Epithelial cell of proximal tubule (primary cell): ENCODE data around the gene ZYG11A. TPM values are rescaled to one million over a fixed set of nuclear protein-coding genes. Genes with fewer than 3 reads are reported as not detected.
"Not testable (repeated sequence)": the region's sequence is repeated elsewhere in the genome, so short reads cannot be mapped to it uniquely, and the experiment has no call there.

Experiments used
- DNase-seq: peaks from one replicate; pipeline ENCODE4 v3.0.0-alpha.2; 2011; ENCODE audit warnings: low read depth
- H3K4me3 ChIP-seq: 2 replicates; pipeline ENCODE4 v1.5.1; 2011; ENCODE audit warnings: low read depth, mild to moderate bottlenecking, low read length
- total RNA-seq: library from RNA; depleted of rRNA; stranded (reverse); fragments of >200 nt; gene quantifications from 2 replicates; pipeline ENCODE4 v1.2.3, GENCODE V29; 2015
- TF ChIP-seq, protein P1 (sequence below): conservative IDR thresholded peaks from 2 replicates; pipeline ENCODE4 v1.5.1; 2012; ENCODE audit warnings: low read depth, mild to moderate bottlenecking, low read length

The ZYG11A gene
- 0.86 and 3.3 TPM in 2 replicates for total RNA-seq

DNA sequence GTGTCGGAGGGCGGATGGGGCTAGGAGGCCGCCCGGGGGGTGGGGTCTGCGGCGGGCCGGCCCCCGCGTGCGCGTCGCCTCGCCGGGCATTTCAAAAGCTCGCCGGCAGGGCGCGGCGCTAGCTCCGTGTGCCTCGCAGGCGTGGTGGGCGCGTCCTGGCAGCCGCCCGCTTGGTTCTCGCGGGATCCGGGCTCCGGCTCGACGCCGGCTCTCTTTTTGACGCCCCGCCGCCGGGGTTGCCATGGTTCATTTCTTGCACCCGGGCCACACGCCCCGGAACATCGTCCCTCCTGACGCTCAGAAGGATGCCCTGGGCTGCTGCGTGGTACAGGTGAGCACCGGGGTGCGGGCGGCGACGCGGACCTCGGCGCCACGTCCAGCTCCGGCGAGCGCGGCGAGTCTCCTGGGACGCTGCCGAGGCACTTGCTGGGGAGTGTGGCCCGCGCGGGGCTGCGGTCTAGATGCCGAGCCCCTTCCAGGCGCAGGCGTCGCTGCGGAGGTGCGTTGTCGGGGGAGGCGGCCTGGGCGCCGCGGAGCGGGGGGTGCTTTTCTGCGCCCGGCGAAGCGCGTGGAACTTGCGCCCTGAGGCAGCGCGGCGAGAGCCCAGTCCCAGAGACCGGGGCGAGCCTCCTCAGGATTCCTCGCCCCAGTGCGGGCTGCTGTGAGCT is at the start of gene ZYG11A:
Gene ZYG11A, plus strand, starts transcription at position 118 of the 668 bp plus-strand sequence. Its CDS starts 124 bp downstream, at position 242.
- peak within 1 kb of the TSS; percentile 88 for H3K4me3 ChIP-seq
- DNase-seq: no peak
- TF ChIP-seq, protein P1, sequence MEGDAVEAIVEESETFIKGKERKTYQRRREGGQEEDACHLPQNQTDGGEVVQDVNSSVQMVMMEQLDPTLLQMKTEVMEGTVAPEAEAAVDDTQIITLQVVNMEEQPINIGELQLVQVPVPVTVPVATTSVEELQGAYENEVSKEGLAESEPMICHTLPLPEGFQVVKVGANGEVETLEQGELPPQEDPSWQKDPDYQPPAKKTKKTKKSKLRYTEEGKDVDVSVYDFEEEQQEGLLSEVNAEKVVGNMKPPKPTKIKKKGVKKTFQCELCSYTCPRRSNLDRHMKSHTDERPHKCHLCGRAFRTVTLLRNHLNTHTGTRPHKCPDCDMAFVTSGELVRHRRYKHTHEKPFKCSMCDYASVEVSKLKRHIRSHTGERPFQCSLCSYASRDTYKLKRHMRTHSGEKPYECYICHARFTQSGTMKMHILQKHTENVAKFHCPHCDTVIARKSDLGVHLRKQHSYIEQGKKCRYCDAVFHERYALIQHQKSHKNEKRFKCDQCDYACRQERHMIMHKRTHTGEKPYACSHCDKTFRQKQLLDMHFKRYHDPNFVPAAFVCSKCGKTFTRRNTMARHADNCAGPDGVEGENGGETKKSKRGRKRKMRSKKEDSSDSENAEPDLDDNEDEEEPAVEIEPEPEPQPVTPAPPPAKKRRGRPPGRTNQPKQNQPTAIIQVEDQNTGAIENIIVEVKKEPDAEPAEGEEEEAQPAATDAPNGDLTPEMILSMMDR: peak; percentile 28

DNA sequence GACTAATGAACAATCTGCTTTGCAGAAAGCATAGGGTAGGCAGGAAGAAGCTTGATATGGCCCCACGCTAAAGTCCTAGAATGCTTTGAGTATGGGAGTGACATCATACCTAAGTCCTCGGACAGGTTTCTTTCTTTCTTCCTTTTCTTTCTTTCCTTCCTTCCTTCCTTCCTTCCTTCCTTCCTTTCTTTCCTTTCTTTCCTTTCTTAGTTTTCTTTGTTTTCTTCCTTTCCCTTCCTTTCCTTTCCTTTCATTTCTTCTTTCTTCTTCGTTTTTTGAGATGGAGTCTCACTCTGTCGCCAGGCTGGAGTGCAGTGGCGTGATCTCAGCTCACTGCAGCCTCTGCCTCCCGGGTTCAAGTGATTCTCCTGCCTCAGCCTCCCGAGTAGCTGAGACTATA is 48.8 kb upstream of the ZYG11A start:
- DNase-seq, H3K4me3 ChIP-seq: not testable (repeated sequence)

DNA sequence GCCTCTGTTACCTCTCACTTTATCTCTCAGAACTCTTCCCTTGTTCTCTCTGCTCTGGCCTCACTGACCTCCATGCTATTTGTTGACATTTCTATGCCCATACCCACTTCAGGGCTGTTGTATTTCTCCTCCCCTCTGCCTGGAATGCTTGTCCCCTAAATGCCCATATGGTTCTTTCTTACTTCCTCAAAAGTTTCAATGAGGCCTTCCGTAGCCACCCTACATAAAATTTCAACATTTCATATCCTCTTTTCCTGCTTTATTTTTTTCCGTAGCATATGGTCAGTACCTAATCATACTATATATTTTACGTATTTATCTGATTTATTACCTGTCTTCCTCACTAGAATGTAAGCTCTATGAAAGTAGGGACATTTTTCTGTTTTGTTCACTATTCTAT is 47.1 kb upstream of the ZYG11A start:
- TF ChIP-seq, protein P1: no peak
- no peak for DNase-seq
- no peak overlapping the region for H3K4me3 ChIP-seq

DNA sequence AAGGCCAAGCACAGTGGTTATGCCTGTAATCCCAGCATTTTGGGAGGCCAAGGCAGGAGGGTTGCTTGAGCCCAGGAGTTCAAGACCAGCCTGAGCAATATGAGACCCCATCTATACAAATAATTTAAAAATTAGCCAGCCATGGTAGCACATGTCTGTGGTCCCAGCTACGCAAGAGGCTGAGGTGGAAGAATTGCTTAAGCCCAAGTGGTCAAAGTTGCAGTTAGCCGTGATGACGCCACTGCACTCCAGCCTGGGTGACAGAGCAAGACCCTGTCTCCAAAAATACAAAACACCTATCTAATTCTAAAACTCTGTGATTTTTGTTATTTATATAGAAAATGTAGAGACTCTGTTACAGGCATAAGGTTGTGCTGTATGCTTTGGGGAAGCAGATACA is 44.2 kb upstream of the ZYG11A start:
- H3K4me3 ChIP-seq: no peak overlapping the region
- TF ChIP-seq, protein P1: no peak
- no peak for DNase-seq

DNA sequence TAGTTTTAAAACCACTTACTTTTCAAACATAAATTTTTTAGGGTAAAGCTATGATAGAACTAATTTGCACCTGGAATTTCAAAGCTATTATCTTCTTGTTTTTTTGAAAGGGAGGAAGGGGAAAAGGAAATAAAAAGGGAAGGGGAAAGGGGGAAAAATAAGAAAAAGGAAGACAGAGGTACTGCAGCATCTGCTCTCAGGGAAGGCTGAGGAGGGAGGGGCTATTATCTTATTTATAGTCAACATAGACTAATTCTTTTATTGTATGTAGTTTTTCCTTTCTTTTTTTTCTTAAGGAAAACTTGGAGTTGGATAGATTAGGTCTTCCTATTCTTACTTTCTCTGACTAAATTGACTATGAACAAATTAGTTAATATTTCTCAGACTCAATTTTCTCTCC is 41.5 kb upstream of the ZYG11A start:
- H3K4me3 ChIP-seq: no peak overlapping the region
- TF ChIP-seq, protein P1: no peak
- no peak for DNase-seq

DNA sequence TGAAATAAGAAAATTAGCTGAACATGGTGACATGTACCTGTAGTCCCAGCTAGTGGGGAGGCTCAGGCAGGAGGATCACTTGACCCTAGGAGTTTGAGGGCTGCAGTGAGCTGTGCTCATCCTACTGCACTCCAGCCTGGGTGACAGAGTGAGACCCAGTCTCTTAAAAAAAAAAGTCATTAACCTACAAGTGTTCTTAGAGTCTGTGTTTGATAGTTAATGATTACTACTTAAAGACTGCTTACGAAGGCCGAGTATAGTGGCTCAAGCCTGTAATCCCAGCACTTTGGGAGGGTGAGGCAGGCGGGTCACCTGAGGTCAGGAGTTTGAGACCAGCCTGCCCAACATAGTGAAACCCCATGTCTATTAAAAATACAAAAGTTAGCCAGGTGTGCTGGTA is 38.5 kb upstream of the ZYG11A start:
- not testable (repeated sequence) for DNase-seq, H3K4me3 ChIP-seq

DNA sequence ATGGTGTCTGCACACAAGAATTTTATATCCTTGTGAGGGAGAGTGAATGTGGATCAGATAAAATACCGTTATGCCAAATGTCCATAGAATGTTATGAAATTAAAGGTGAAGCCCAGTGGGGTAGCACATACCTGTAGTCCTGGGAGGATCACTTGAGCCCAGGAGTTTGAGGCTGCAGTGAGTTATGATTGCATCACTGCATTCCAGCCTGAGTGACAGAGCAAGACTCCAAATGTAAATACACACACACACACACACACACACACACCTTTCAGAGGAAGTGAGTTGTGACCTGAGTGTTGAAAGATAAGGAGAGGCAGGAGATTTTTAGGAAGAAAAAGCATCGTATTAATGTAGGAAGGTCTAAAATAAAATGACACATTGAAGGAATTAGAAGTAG is 28.1 kb upstream of the ZYG11A start:
- TF ChIP-seq, protein P1: no peak
- no peak overlapping the region for H3K4me3 ChIP-seq
- DNase-seq: peak; percentile 31

DNA sequence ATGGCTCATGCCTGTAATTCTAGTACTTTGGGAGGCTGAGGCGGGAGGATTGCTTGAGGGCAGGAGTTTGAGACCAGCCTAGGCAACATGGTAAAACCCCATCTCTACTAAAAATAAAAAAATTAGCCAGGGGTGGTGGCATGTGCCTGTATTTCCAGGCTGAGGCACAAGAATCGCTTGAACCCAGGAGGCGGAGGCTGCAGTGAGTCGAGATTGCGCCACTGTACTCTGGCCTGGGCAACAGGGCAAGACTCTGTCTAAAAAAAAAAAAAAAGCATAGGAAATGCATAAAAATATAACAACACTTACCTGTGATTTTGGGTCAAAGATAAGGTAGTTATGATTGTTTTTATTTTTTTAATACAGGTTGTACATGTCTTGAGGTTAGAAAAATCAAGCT is 21.7 kb upstream of the ZYG11A start:
- not testable (repeated sequence) for DNase-seq, H3K4me3 ChIP-seq
